IMR-90 (cell line): Measurements from ENCODE around the gene SEC22A.

Experiments used
- FOS ChIP-seq: fragments of 150-350 bp; IDR thresholded peaks from 2 replicates; pipeline ENCODE4 v1.6.1; 2016; ENCODE audit warnings: low read depth, low read length
- RFX5 ChIP-seq: IDR thresholded peaks from 2 replicates; pipeline ENCODE4 v1.8.0; 2012; ENCODE audit warnings: low read depth, mild to moderate bottlenecking, low read length, moderate library complexity
- TF ChIP-seq, protein P1 (sequence below): conservative IDR thresholded peaks from 2 replicates; pipeline ENCODE4 v1.5.1; 2012; ENCODE audit warnings: mild to moderate bottlenecking, low read depth, low read length, improper control_type of control experiment

DNA sequence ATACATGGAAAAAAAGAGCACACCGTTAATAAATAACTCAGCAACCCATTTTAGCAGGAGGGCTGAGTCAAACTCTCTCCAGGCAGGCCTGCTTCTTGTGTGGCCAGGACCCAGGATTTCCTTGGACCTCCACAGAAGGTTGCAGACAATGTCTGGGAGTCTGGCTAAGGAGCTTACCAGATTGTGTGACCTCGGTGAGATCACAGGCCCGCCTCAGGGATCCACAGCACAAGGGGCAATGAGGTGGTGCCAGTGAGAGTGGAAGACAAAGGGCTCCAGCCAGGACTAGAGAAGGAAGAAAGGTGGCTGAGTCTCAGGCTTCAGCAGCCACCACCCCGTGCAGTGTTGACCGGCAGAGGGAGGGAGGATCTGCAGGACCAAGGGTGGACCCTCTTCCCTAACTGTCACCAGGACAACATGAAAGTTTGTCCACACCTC lies 32.2 kb upstream of the SEC22A start:
- TF ChIP-seq, protein P1, sequence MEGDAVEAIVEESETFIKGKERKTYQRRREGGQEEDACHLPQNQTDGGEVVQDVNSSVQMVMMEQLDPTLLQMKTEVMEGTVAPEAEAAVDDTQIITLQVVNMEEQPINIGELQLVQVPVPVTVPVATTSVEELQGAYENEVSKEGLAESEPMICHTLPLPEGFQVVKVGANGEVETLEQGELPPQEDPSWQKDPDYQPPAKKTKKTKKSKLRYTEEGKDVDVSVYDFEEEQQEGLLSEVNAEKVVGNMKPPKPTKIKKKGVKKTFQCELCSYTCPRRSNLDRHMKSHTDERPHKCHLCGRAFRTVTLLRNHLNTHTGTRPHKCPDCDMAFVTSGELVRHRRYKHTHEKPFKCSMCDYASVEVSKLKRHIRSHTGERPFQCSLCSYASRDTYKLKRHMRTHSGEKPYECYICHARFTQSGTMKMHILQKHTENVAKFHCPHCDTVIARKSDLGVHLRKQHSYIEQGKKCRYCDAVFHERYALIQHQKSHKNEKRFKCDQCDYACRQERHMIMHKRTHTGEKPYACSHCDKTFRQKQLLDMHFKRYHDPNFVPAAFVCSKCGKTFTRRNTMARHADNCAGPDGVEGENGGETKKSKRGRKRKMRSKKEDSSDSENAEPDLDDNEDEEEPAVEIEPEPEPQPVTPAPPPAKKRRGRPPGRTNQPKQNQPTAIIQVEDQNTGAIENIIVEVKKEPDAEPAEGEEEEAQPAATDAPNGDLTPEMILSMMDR: no peak
- TF ChIP-seq RFX5 (no peak), FOS (no peak)
